Measurements from ENCODE around the gene ARHGAP36. TPM values are rescaled to one million over a fixed set of nuclear protein-coding genes. Genes with fewer than 3 reads are reported as not detected.

ARHGAP36 gene
- total and polyA plus RNA-seq, 2 of the 8 experiments (the other 6 are each of a cell fraction or from before 2014, with no cell fraction given) = 0.32 to 0.38 TPM

- Histone ChIP-seq H3K23ac (ENCODE audit: insufficient read length) (no peak overlapping the region), H3K14ac (ENCODE audit: insufficient read length) (no peak overlapping the region), H3K56ac (replicated peaks; ENCODE audit: insufficient read length, low read depth, low read length) (no peak overlapping the region), H3K4me2 (ENCODE audit: insufficient read depth in 1 of 2, low read depth in 2 of 2, low read length in 2 of 2) (no peak overlapping the region), H3K4ac (replicated peaks; ENCODE audit: insufficient read length, low read depth, low read length) (no peak overlapping the region), H3K4me1 (replicated peaks in 1 of 4; ENCODE audit: control insufficient read depth in 3 of 4, insufficient read depth in 4 of 4, low read length in 3 of 4) (peaks cover 0 to 6% (median 2%) of the 10 kb centered on the region in 4 experiments; a peak in 6 of 7 replicates), H2BK15ac (ENCODE audit: low read length) (no peak overlapping the region), H2BK5ac (ENCODE audit: low read depth, low read length) (no peak overlapping the region), H3K9ac (replicated peaks in 1 of 4; ENCODE audit: extremely low read depth in 1 of 4, low read depth in 3 of 4, low read length in 3 of 4) (no peak overlapping the region), H3K79me1 (ENCODE audit: low read depth, low read length) (no peaks in the 10 kb centered on the region), H3K36me3 (ENCODE audit: control insufficient read depth in 2 of 4, insufficient read depth in 4 of 4, low read length in 3 of 4) (no peaks in the 10 kb centered on the region), H2BK12ac (ENCODE audit: low read depth, low read length) (no peak overlapping the region), H2AFZ (ENCODE audit: low read length) (no peak overlapping the region), H3K9me3 (ENCODE audit: insufficient read depth in 2 of 2, low read depth in 1 of 2, low read length in 1 of 2) (no peaks in the 10 kb centered on the region), H3K4me3 (ENCODE audit: extremely low read depth in 1 of 4, insufficient read depth in 2 of 4, low read depth in 3 of 4, low read length in 4 of 4) (no peak overlapping the region), H4K20me1 (replicated peaks in 1 of 2; ENCODE audit: control insufficient read depth in 1 of 2, insufficient read depth in 2 of 2, low read length in 2 of 2) (peaks cover 0 to 4% of the 10 kb centered on the region in 2 experiments), H2AK5ac (ENCODE audit: low read depth, low read length) (no peak overlapping the region), H4K5ac (ENCODE audit: insufficient read length, low read depth, low read length) (no peak overlapping the region), H3K79me2 (ENCODE audit: control insufficient read depth in 1 of 2, insufficient read depth in 2 of 2, low read length in 2 of 2) (no peaks in the 10 kb centered on the region), H3K18ac (ENCODE audit: extremely low read depth, low read length) (no peak overlapping the region), H2BK20ac (ENCODE audit: low read length) (no peak overlapping the region), H3K27ac (ENCODE audit: low read depth, low read length) (no peak overlapping the region), H2BK120ac (replicated peaks; ENCODE audit: low read depth, low read length) (no peak overlapping the region), H3K27me3 (replicated peaks in 1 of 4; ENCODE audit: control insufficient read depth in 3 of 4, extremely low read depth in 1 of 4, insufficient read depth in 3 of 4, low read length in 3 of 4) (peaks cover 9 to 31% (median 28%) of the 10 kb centered on the region in 4 experiments), H4K8ac (ENCODE audit: extremely low read depth, insufficient read depth, low read length) (no peak overlapping the region), H3K23me2 (ENCODE audit: low read depth, low read length) (peaks cover 1% of the 10 kb centered on the region; the same call in 1 of the 2 replicates), H4K91ac (replicated peaks; ENCODE audit: insufficient read length, low read length) (no peak overlapping the region)
- 84% methylated on average over 3 of the region's 3 CpGs; no CpG with 5 or more reads in 1 of the 2 experiments for WGBS, 2 experiments (ENCODE audit: extremely low coverage in 1 of 2, insufficient coverage in 1 of 2, insufficient read length in 1 of 2, insufficient replicate concordance in 2 of 2, low coverage in 1 of 2, low lambda C conversion rate in 2 of 2, missing lambda C conversion rate in 1 of 2)
- POLR2A ChIA-PET (ENCODE audit: partially characterized antibody) = no interaction called here
- DNase-seq (ENCODE audit: low read depth in 1 of 2, low spot score in 2 of 2) (no peak), FAIRE-seq (no peak)
- CTCF ChIA-PET (ENCODE audit: partially characterized antibody) = interaction anchor here (1.3 to 2.0 kb wide), 5 partner anchors 9 to 203 kb away, joined by 3 to 11 read pairs (median 5); no protein-coding TSS in a partner anchor
- TF ChIP-seq SP2 (IDR thresholded peaks at IDR 0.05; ENCODE audit: low read length) (no peak), TCF12 (IDR thresholded peaks at IDR 0.05; ENCODE audit: low read depth, low read length) (no peak), HDAC2 (IDR thresholded peaks at IDR 0.05; ENCODE audit: borderline replicate concordance in 1 of 2, low read depth in 2 of 2, low read length in 2 of 2) (no peak), BACH1 (IDR thresholded peaks at IDR 0.05; ENCODE audit: low read length) (no peak), POU5F1 (IDR thresholded peaks at IDR 0.05; ENCODE audit: low read depth, low read length) (no peak), BRCA1 (IDR thresholded peaks at IDR 0.05; ENCODE audit: low read depth, low read length) (no peak), NANOG (IDR thresholded peaks at IDR 0.05; ENCODE audit: insufficient read depth, low read depth, low read length, poor library complexity, severe bottlenecking) (no peak), CHD1 (IDR thresholded peaks at IDR 0.05; ENCODE audit: low read depth, low read length) (no peak), NRF1 (IDR thresholded peaks at IDR 0.05; ENCODE audit: low read depth, low read length) (no peak), RFX5 (IDR thresholded peaks at IDR 0.05; ENCODE audit: borderline replicate concordance, low read depth, low read length) (no peak), EGR1 (IDR thresholded peaks at IDR 0.05; ENCODE audit: borderline replicate concordance, low read depth, low read length) (no peak), PHF8 (conservative IDR thresholded peaks at IDR 0.05; ENCODE audit: low read depth, low read length) (no peak), RAD21 (IDR thresholded peaks at IDR 0.05 in 1 of 2, conservative IDR thresholded peaks at IDR 0.05 in 1 of 2; ENCODE audit: low read depth in 2 of 2, low read length in 2 of 2) (no peak), SIRT6 (IDR thresholded peaks at IDR 0.05; ENCODE audit: low read length) (no peak), TBP (IDR thresholded peaks at IDR 0.05; ENCODE audit: low read depth, low read length) (no peak)
Observed at GRCh38 chrX:131060147-131060546, 2.0 kb downstream of the ARHGAP36 start.
